GM19328 (cell line): ENCODE results near the gene SYNE1.

Experiments used
- ATAC-seq: cut with Tn5 transposase; IDR thresholded peaks from one replicate; pipeline ENCODE4 v1.9.1; 2021; ENCODE audit warnings: mild to moderate bottlenecking, moderate library complexity; ENCODE audit not compliant: unreplicated experiment

The SYNE1 gene

GRCh38 chr6:152295346-152295745 lies 341.8 kb downstream of the SYNE1 start:
- no peak for ATAC-seq

- no peak for ATAC-seq
Observed at GRCh38 chr6:152293404-152293803, 343.8 kb downstream of the SYNE1 start.

GRCh38 chr6:152292555-152292954 lies 344.6 kb downstream of the SYNE1 start:
- no peak for ATAC-seq

- ATAC-seq: no peak
Observed at GRCh38 chr6:152290693-152291092, 346.5 kb downstream of the SYNE1 start.

- no peak for ATAC-seq
Observed at GRCh38 chr6:152277826-152278329, 359.3 kb downstream of the SYNE1 start.

GRCh38 chr6:152273638-152274037 lies 363.5 kb downstream of the SYNE1 start:
- no peak for ATAC-seq

GRCh38 chr6:152273002-152273401 lies 364.2 kb downstream of the SYNE1 start:
- ATAC-seq: no peak

GRCh38 chr6:152272486-152272885 lies 364.7 kb downstream of the SYNE1 start:
- no peak for ATAC-seq

- no peak for ATAC-seq
Observed at GRCh38 chr6:152271776-152272464, 365.2 kb downstream of the SYNE1 start.

- ATAC-seq: no peak
Observed at GRCh38 chr6:152270301-152270925, 366.7 kb downstream of the SYNE1 start.

- ATAC-seq: no peak
Observed at GRCh38 chr6:152268846-152269442, 368.2 kb downstream of the SYNE1 start.

- ATAC-seq: no peak
Observed at GRCh38 chr6:152267967-152268845, 369.0 kb downstream of the SYNE1 start.

- ATAC-seq: no peak
Observed at GRCh38 chr6:152265651-152266050, 371.5 kb downstream of the SYNE1 start.

GRCh38 chr6:152263582-152263981 lies 373.6 kb downstream of the SYNE1 start:
- no peak for ATAC-seq

- ATAC-seq: no peak
Observed at GRCh38 chr6:152261179-152261578, 376.0 kb downstream of the SYNE1 start.

- ATAC-seq: no peak
Observed at GRCh38 chr6:152259234-152259633, 377.9 kb downstream of the SYNE1 start.

GRCh38 chr6:152257581-152257980 lies 379.6 kb downstream of the SYNE1 start:
- no peak for ATAC-seq

GRCh38 chr6:152250127-152250526 lies 387.0 kb downstream of the SYNE1 start:
- ATAC-seq: no peak

GRCh38 chr6:152248980-152249379 lies 388.2 kb downstream of the SYNE1 start:
- ATAC-seq: no peak

GRCh38 chr6:152246554-152247337 lies 390.4 kb downstream of the SYNE1 start:
- ATAC-seq: no peak
